Measurements from ENCODE around the gene ZNF497. TPM values are rescaled to one million over a fixed set of nuclear protein-coding genes. Genes with fewer than 3 reads are reported as not detected.

The ZNF497 gene
- total and polyA plus RNA-seq, 9 of the 15 experiments (the other 6 are each of a cell fraction or from before 2014, with no cell fraction given): 0.06 to 0.98 (median 0.44) TPM; not detected in 1

DNA sequence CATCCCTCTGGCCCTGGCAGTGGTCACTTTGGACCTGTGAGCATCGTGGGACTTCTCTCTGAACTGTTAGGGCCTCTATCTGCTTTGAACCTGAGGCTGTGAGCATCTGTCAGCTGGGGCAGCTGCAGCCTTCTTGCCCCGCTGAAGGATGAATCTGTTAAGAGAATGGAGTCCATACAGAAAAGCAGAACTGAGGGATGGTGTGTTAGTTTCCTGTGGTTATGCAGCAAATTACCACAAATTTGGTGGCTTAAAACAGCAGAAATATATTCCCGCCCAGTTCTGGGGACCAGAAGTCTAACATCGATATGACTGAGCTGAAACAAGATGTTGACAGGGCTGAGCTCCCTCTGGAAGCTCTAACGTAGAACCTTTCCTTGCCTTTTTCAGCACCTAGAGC, 1.6 kb upstream of the ZNF497 start:
- in situ Hi-C loops (cut with MboI): no loop called here
- Histone ChIP-seq H3K9ac (ENCODE audit: insufficient read depth in 1 of 2, low read depth in 2 of 2, low read length in 2 of 2) (no peak overlapping the region; a peak in 1 of 4 replicates), H3K9me1 (ENCODE audit: control insufficient read depth, insufficient read depth, low read length) (no peaks in the 10 kb centered on the region), H3K27me3 (ENCODE audit: control insufficient read depth in 2 of 2, insufficient read depth in 2 of 2, low read length in 2 of 2) (no peaks in the 10 kb centered on the region), H3K36me3 (ENCODE audit: control insufficient read depth, insufficient read depth, low read length) (no peaks in the 10 kb centered on the region), H3K4me2 (ENCODE audit: insufficient read depth, low read length) (no peak overlapping the region), H3K79me2 (ENCODE audit: control insufficient read depth, insufficient read depth, low read length) (peaks cover 7% of the 10 kb centered on the region; the same call in 1 of the 3 replicates), H4K20me1 (replicated peaks; ENCODE audit: control insufficient read depth, insufficient read depth, low read length) (no peaks in the 10 kb centered on the region), H2AFZ (ENCODE audit: low read depth, low read length) (no peak overlapping the region), H3K4me3 (no peak overlapping the region), H3K4me1 (replicated peaks in 1 of 2; ENCODE audit: control insufficient read depth in 2 of 2, insufficient read depth in 2 of 2, low read length in 2 of 2) (peaks cover 7 to 44% of the 10 kb centered on the region in 2 experiments; a peak in 3 of 5 replicates), H3K27ac (ENCODE audit: extremely low read depth, low read depth, low read length) (no peak overlapping the region), H3K9me3 (replicated peaks; ENCODE audit: control insufficient read depth, insufficient read depth, low read depth, low read length) (no peaks in the 10 kb centered on the region)
- intact Hi-C loops (cut with micrococcal nuclease): no loop called here
- FAIRE-seq (no peak), DNase-seq (ENCODE audit: extremely low read depth in 1 of 4, low spot score in 3 of 4) (no peak), ATAC-seq (no peak)
- CTCF ChIA-PET (ENCODE audit: low intra/inter-chr PET ratio): no interaction called here
- POLR2A ChIA-PET: interaction anchor here (0.6 to 2.0 kb wide), 7 partner anchors 13 to 160 kb away, joined by 3 to 6 read pairs (median 4); partner anchors contain the start of gene RPS5
- 77% methylated on average over 5 of the region's 5 CpGs for WGBS (ENCODE audit: insufficient coverage, low coverage, missing lambda C conversion rate)
- TF ChIP-seq SPI1 (IDR thresholded peaks at IDR 0.05; ENCODE audit: borderline replicate concordance, low read depth, low read length) (0 out of 2 replicates have a peak, but pooled peaks have one; percentile 17), ZBTB8A (IDR thresholded peaks at IDR 0.05; ENCODE audit: partially characterized antibody) (no peak), SAFB (IDR thresholded peaks at IDR 0.05; ENCODE audit: borderline replicate concordance, low read depth, low read length) (no peak)
- no TSS peak for BruUV-seq (replicated peaks)

DNA sequence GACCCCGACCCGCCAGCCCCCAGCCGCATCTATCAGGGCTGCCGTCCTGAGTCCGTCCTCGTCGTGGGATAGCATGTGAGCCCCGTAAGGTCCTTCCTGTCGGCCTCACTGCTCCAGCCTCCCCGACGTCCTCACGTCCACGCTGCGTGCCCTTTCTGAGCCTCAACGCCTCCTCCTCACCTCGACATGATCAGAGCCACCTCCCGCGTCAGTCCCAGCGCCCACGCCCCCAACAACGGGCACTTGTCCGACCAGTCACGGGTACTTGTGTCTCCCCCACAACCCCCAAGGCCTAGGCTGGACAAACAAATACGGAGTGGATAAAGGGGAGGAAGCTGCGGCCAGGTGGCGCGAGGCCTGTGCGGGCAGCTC, 665 bp downstream of the ZNF497 start:
- H3K36me3 ChIP-seq (ENCODE audit: control insufficient read depth, insufficient read depth, low read length): no peaks in the 10 kb centered on the region
- peak overlapping the region; percentile 65 for H3K4me3 ChIP-seq
- DNase-seq (ENCODE audit: extremely low read depth in 1 of 4, low spot score in 3 of 4): peak; percentile 64 to 69 (median 66)
- peak overlapping the region; percentile 92 for H2AFZ ChIP-seq (ENCODE audit: low read depth, low read length)
- intact Hi-C loops (cut with micrococcal nuclease) (loop anchor here (2.0 kb wide), 2 partner anchors 19 to 57 kb away; partner anchors contain the start of genes ERVK3-1 and ZNF837), in situ Hi-C loops (cut with MboI) (no loop called here)
- peaks cover 7% of the 10 kb centered on the region; the same call in 1 of the 3 replicates for H3K79me2 ChIP-seq (ENCODE audit: control insufficient read depth, insufficient read depth, low read length)
- no peaks in the 10 kb centered on the region for H4K20me1 ChIP-seq (replicated peaks; ENCODE audit: control insufficient read depth, insufficient read depth, low read length)
- no peaks in the 10 kb centered on the region for H3K27me3 ChIP-seq (ENCODE audit: control insufficient read depth in 2 of 2, insufficient read depth in 2 of 2, low read length in 2 of 2)
- peak overlapping the region; percentile 97 for H3K27ac ChIP-seq (ENCODE audit: extremely low read depth, low read depth, low read length)
- no TSS peak for BruUV-seq (replicated peaks)
- ATAC-seq: peak; percentile 60
- no peak for FAIRE-seq
- no peaks in the 10 kb centered on the region for H3K9me1 ChIP-seq (ENCODE audit: control insufficient read depth, insufficient read depth, low read length)
- POLR2A ChIA-PET: interaction anchor here (0.7 to 1.9 kb wide), 11 partner anchors 9 to 133 kb away, joined by 3 to 20 read pairs (median 5); partner anchors contain the start of genes RPS5, ZNF544 and ZSCAN22
- CTCF ChIA-PET (ENCODE audit: low intra/inter-chr PET ratio): no interaction called here
- peaks cover 7 to 41% of the 10 kb centered on the region in 2 experiments; a peak in 3 of 5 replicates for H3K4me1 ChIP-seq (replicated peaks in 1 of 2; ENCODE audit: control insufficient read depth in 2 of 2, insufficient read depth in 2 of 2, low read length in 2 of 2)
- peak overlapping the region; percentile 97 to 99 for H3K9ac ChIP-seq (ENCODE audit: insufficient read depth in 1 of 2, low read depth in 2 of 2, low read length in 2 of 2)
- H3K4me2 ChIP-seq (ENCODE audit: insufficient read depth, low read length): peak overlapping the region; percentile 97
- H3K9me3 ChIP-seq (replicated peaks; ENCODE audit: control insufficient read depth, insufficient read depth, low read depth, low read length): no peaks in the 10 kb centered on the region
- 8% methylated on average over 26 of the region's 28 CpGs for WGBS (ENCODE audit: insufficient coverage, low coverage, missing lambda C conversion rate)
- TF ChIP-seq CREM (IDR thresholded peaks at IDR 0.05; ENCODE audit: low read depth) (peak; percentile 60), TEAD4 (IDR thresholded peaks at IDR 0.05; ENCODE audit: low read length) (peak; percentile 11; the same call in 1 of the 2 replicates), TEAD4 (CRISPR knock-in tag; IDR thresholded peaks at IDR 0.05; ENCODE audit: borderline replicate concordance) (no peak), BRD4 (IDR thresholded peaks at IDR 0.05) (peak; percentile 86; the same call in 1 of the 2 replicates), ZNF12 (CRISPR knock-in tag; IDR thresholded peaks at IDR 0.05) (peak; percentile 71), THRAP3 (IDR thresholded peaks at IDR 0.05; ENCODE audit: borderline replicate concordance) (peak; percentile 63; the same call in 1 of the 2 replicates), SRSF3 (IDR thresholded peaks at IDR 0.05; ENCODE audit: insufficient read depth, low read length) (0 out of 2 replicates have a peak, but pooled peaks have one; percentile 68), CBX5 (IDR thresholded peaks at IDR 0.05; ENCODE audit: borderline replicate concordance, low read depth) (0 out of 2 replicates have a peak, but pooled peaks have one; percentile 7), TOE1 (IDR thresholded peaks at IDR 0.05; ENCODE audit: borderline replicate concordance) (no peak), TOE1 (CRISPR knock-in tag; IDR thresholded peaks at IDR 0.05; ENCODE audit: borderline replicate concordance, low read depth) (no peak)
- TF ChIP-seq, protein P1, sequence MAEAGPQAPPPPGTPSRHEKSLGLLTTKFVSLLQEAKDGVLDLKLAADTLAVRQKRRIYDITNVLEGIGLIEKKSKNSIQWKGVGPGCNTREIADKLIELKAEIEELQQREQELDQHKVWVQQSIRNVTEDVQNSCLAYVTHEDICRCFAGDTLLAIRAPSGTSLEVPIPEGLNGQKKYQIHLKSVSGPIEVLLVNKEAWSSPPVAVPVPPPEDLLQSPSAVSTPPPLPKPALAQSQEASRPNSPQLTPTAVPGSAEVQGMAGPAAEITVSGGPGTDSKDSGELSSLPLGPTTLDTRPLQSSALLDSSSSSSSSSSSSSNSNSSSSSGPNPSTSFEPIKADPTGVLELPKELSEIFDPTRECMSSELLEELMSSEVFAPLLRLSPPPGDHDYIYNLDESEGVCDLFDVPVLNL (CRISPR knock-in tag; IDR thresholded peaks at IDR 0.05; ENCODE audit: low read depth): peak; percentile 72

Data from K562 (cell line).